ENCODE data around the gene SPRR4. TPM values are rescaled to one million over a fixed set of nuclear protein-coding genes. Genes with fewer than 3 reads are reported as not detected.

Gene SPRR4
- total and polyA plus RNA-seq, 2 donors (not counting 1 experiment from before 2014, with no cell fraction given) = not detected

DNA sequence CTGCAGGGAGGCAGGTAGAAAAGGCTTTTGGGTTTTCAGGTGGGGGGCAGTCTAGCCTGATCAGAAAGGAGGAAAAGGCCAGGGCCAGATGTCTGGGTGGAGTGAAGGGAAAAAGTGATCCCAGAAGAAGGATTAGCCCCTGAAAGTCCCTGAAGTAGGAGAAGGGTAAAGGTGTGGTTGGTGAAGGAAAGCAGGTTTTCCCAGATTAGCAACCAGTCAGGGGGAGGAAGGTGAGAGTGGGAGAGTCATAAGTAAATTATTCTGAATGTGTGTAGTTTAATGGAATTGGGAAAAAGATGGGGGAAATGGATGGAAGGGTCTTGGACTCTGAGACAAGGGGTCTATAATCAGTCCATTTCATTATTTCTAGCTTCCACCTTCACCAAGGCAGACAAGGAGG is 12.8 kb downstream of the SPRR4 start:
- no peak overlapping the region for H3K4me2 ChIP-seq (replicated peaks; ENCODE audit: low read depth, low read length, poor library complexity, severe bottlenecking)
- H3K27me3 Mint-ChIP-seq = peaks cover 45% of the 10 kb centered on the region

DNA sequence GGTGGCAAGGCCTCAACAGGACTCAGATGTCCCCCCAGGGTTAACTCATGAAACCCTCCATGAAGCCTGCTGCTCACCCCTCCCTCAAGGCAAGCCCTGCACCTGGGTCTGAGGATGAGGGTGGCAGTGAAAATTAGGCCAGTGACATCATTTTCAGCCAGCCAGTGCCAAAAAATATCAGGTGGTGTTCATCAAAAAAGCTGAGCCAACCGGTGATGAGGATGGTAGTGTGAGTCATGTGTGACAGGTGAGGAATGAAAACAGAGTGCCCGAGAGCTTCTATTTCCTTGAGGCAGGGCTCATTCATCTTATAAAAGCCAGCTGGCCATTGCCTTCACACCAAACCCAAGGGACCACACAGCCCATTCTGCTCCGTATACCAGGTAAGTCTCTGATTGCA is 13.3 kb downstream of the SPRR4 start, which contains the start of gene SPRR1A:
SPRR1A (plus strand) TSS at position 339 of the 400 bp plus-strand sequence. CDS start 1,150 bp downstream, outside the sequence.
- no peak within 1 kb of the TSS for H3K27ac Mint-ChIP-seq

More for the DNA sequence above, 12.8 kb downstream of the SPRR4 start:
- Histone ChIP-seq H3K79me2 (ENCODE audit: control insufficient read depth, insufficient read depth, low read length) (no peaks in the 10 kb centered on the region), H3K36me3 (replicated peaks in 1 of 2; ENCODE audit: control extremely low read depth in 1 of 2, control insufficient read depth in 1 of 2, extremely low read depth in 1 of 2, insufficient read depth in 2 of 2, low read length in 1 of 2) (no peaks in the 10 kb centered on the region), H3K27ac (ENCODE audit: low read length in 2 of 2) (no peak overlapping the region), H3K9me3 (ENCODE audit: control extremely low read depth in 1 of 3, control insufficient read depth in 2 of 3, insufficient read depth in 1 of 3, low read length in 2 of 3) (no peaks in the 10 kb centered on the region), H4K20me1 (ENCODE audit: control insufficient read depth, insufficient read depth, low read length, poor library complexity, severe bottlenecking) (no peaks in the 10 kb centered on the region), H3K4me1 (ENCODE audit: control insufficient read depth in 2 of 2, insufficient read depth in 2 of 2, low read length in 2 of 2) (no peaks in the 10 kb centered on the region), H3K4me3 (ENCODE audit: control extremely low read depth in 1 of 5, extremely low read depth in 1 of 5, insufficient read depth in 1 of 5, low read depth in 2 of 5, low read length in 4 of 5) (no peak overlapping the region), H2AFZ (ENCODE audit: insufficient read depth, low read depth, low read length, poor library complexity, severe bottlenecking) (no peak overlapping the region), H3K9ac (ENCODE audit: low read length) (no peak overlapping the region), H3K27me3 (replicated peaks in 1 of 4; ENCODE audit: control extremely low read depth in 1 of 4, control insufficient read depth in 3 of 4, insufficient read depth in 4 of 4, low read length in 3 of 4) (peaks cover 0 to 14% (median 3%) of the 10 kb centered on the region in 4 experiments)
- Mint-ChIP-seq H3K27ac (no peak overlapping the region), H3K4me1 (no peaks in the 10 kb centered on the region), H3K9me3 (ENCODE audit: insufficient read depth) (no peaks in the 10 kb centered on the region), H3K4me3 (no peak overlapping the region)
- no peak for TF ChIP-seq EZH2 (IDR thresholded peaks at IDR 0.05; ENCODE audit: borderline replicate concordance, insufficient read depth, low read depth, low read length, poor library complexity, severe bottlenecking)
- TF ChIP-seq, protein P1, sequence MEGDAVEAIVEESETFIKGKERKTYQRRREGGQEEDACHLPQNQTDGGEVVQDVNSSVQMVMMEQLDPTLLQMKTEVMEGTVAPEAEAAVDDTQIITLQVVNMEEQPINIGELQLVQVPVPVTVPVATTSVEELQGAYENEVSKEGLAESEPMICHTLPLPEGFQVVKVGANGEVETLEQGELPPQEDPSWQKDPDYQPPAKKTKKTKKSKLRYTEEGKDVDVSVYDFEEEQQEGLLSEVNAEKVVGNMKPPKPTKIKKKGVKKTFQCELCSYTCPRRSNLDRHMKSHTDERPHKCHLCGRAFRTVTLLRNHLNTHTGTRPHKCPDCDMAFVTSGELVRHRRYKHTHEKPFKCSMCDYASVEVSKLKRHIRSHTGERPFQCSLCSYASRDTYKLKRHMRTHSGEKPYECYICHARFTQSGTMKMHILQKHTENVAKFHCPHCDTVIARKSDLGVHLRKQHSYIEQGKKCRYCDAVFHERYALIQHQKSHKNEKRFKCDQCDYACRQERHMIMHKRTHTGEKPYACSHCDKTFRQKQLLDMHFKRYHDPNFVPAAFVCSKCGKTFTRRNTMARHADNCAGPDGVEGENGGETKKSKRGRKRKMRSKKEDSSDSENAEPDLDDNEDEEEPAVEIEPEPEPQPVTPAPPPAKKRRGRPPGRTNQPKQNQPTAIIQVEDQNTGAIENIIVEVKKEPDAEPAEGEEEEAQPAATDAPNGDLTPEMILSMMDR (IDR thresholded peaks at IDR 0.05) = no peak
- intact Hi-C loops (cut with micrococcal nuclease) = no loop called here
- ATAC-seq (ENCODE audit: low read depth) (no peak), DNase-seq (no peak)
- ChIA-PET POLR2A (no interaction called here), CTCF (interaction anchor here (0.6 kb wide), 1 partner anchor 299 kb away, joined by 5 read pairs; no protein-coding TSS in a partner anchor)

More for the DNA sequence above, 13.3 kb downstream of the SPRR4 start, which contains the start of gene SPRR1A:
- H3K4me2 ChIP-seq (replicated peaks; ENCODE audit: low read depth, low read length, poor library complexity, severe bottlenecking) = no peak within 1 kb of the TSS
- ChIA-PET CTCF (no interaction called here), POLR2A (no interaction called here)
- Mint-ChIP-seq H3K27me3 (peaks cover 45% of the 10 kb centered on the region), H3K4me3 (no peak within 1 kb of the TSS), H3K4me1 (no peaks in the 10 kb centered on the region), H3K9me3 (ENCODE audit: insufficient read depth) (no peaks in the 10 kb centered on the region)
- no peaks in the 10 kb centered on the region for H3K36me3 ChIP-seq (replicated peaks in 1 of 2; ENCODE audit: control extremely low read depth in 1 of 2, control insufficient read depth in 1 of 2, extremely low read depth in 1 of 2, insufficient read depth in 2 of 2, low read length in 1 of 2)
- TF ChIP-seq, protein P1 (IDR thresholded peaks at IDR 0.05) = no peak
- TF ChIP-seq EZH2 (IDR thresholded peaks at IDR 0.05; ENCODE audit: borderline replicate concordance, insufficient read depth, low read depth, low read length, poor library complexity, severe bottlenecking) = no peak
- H3K79me2 ChIP-seq (ENCODE audit: control insufficient read depth, insufficient read depth, low read length) = no peaks in the 10 kb centered on the region
- no peak within 1 kb of the TSS for H3K9ac ChIP-seq (ENCODE audit: low read length)
- H3K4me3 ChIP-seq (ENCODE audit: control extremely low read depth in 1 of 5, extremely low read depth in 1 of 5, insufficient read depth in 1 of 5, low read depth in 2 of 5, low read length in 4 of 5) = no peak within 1 kb of the TSS
- intact Hi-C loops (cut with micrococcal nuclease) = no loop called here
- WGBS (ENCODE audit: insufficient coverage) = no CpG with 5 or more reads among the region's 3 CpGs
- H2AFZ ChIP-seq (ENCODE audit: insufficient read depth, low read depth, low read length, poor library complexity, severe bottlenecking) = no peak within 1 kb of the TSS
- DNase-seq = no peak
- ATAC-seq (ENCODE audit: low read depth) = no peak
- no peaks in the 10 kb centered on the region for H4K20me1 ChIP-seq (ENCODE audit: control insufficient read depth, insufficient read depth, low read length, poor library complexity, severe bottlenecking)
- H3K27me3 ChIP-seq (replicated peaks in 1 of 4; ENCODE audit: control extremely low read depth in 1 of 4, control insufficient read depth in 3 of 4, insufficient read depth in 4 of 4, low read length in 3 of 4) = peaks cover 0 to 14% (median 2%) of the 10 kb centered on the region in 4 experiments
- no peaks in the 10 kb centered on the region for H3K4me1 ChIP-seq (ENCODE audit: control insufficient read depth in 2 of 2, insufficient read depth in 2 of 2, low read length in 2 of 2)
- no peaks in the 10 kb centered on the region for H3K9me3 ChIP-seq (ENCODE audit: control extremely low read depth in 1 of 3, control insufficient read depth in 2 of 3, insufficient read depth in 1 of 3, low read length in 2 of 3)
- H3K27ac ChIP-seq (ENCODE audit: low read length in 2 of 2) = no peak within 1 kb of the TSS

All from B cell (primary cell).